ENCODE data around the gene GREM2.

DNA sequence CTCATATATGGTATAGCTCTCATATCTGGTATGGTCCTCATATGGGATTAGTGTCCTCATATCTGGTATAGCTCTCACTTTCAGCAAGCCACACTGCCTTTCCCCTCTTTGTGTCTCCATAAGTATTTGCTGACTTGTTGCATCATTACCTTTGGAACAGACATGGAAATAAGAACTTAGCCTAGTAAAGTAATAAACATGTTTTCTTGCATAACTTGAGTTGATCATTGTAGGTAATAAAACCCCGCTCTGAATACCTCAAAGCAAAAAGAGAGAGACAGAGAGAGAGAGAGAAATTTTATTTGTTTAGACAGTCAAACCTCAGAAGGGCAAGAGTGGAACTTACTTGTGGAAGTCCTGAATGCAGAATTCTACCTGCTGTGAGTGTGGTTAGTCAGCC lies 170.3 kb downstream of the GREM2 start:
- no peak for TF ChIP-seq FOXM1 (IDR thresholded peaks at IDR 0.05; ENCODE audit: borderline replicate concordance, low read depth)
- TF ChIP-seq, protein P1, sequence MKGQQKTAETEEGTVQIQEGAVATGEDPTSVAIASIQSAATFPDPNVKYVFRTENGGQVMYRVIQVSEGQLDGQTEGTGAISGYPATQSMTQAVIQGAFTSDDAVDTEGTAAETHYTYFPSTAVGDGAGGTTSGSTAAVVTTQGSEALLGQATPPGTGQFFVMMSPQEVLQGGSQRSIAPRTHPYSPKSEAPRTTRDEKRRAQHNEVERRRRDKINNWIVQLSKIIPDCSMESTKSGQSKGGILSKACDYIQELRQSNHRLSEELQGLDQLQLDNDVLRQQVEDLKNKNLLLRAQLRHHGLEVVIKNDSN (IDR thresholded peaks at IDR 0.05): no peak
